ENCODE data around the gene PLCL2.

PLCL2 gene

GRCh38 chr3:16884748-16885592 lies at the start of gene PLCL2:
Gene PLCL2, plus strand, starts transcription at chr3:16884955. Its CDS starts 85 bp downstream, at chr3:16885040.
- Histone ChIP-seq H3K9me3 (ENCODE audit: control insufficient read depth, low read depth, low read length) (no peaks in the 10 kb centered on the region), H3K36me3 (ENCODE audit: control insufficient read depth, low read depth, low read length) (no peaks in the 10 kb centered on the region), H3K27me3 (ENCODE audit: control insufficient read depth, insufficient read depth, low read length) (peaks cover 24% of the 10 kb centered on the region), H3K4me3 (ENCODE audit: low read length) (peak within 1 kb of the TSS; percentile 81), H3K9ac (ENCODE audit: low read length) (peak within 1 kb of the TSS; percentile 41), H3K27ac (ENCODE audit: low read length) (no peak within 1 kb of the TSS), H3K4me1 (ENCODE audit: control insufficient read depth, low read depth, low read length) (peaks cover 24% of the 10 kb centered on the region)

GRCh38 chr3:16836505-16837237 lies 48.1 kb upstream of the PLCL2 start:
- Histone ChIP-seq H3K36me3 (ENCODE audit: control insufficient read depth, low read depth, low read length) (no peaks in the 10 kb centered on the region), H3K27me3 (ENCODE audit: control insufficient read depth, insufficient read depth, low read length) (no peaks in the 10 kb centered on the region), H3K9ac (ENCODE audit: low read length) (no peak overlapping the region), H3K27ac (ENCODE audit: low read length) (no peak overlapping the region), H3K4me3 (ENCODE audit: low read length) (no peak overlapping the region), H3K4me1 (ENCODE audit: control insufficient read depth, low read depth, low read length) (peaks cover 11% of the 10 kb centered on the region), H3K9me3 (ENCODE audit: control insufficient read depth, low read depth, low read length) (no peaks in the 10 kb centered on the region)

- Histone ChIP-seq H3K27ac (ENCODE audit: low read length) (no peak overlapping the region), H3K4me1 (ENCODE audit: control insufficient read depth, low read depth, low read length) (peaks cover 11% of the 10 kb centered on the region), H3K9ac (ENCODE audit: low read length) (no peak overlapping the region), H3K36me3 (ENCODE audit: control insufficient read depth, low read depth, low read length) (no peaks in the 10 kb centered on the region), H3K27me3 (ENCODE audit: control insufficient read depth, insufficient read depth, low read length) (no peaks in the 10 kb centered on the region), H3K4me3 (ENCODE audit: low read length) (no peak overlapping the region), H3K9me3 (ENCODE audit: control insufficient read depth, low read depth, low read length) (no peaks in the 10 kb centered on the region)
Observed at GRCh38 chr3:16837602-16838001, 47.2 kb upstream of the PLCL2 start.

- no peaks in the 10 kb centered on the region for H3K9me3 ChIP-seq (ENCODE audit: control insufficient read depth, low read depth, low read length)
- no peak overlapping the region for H3K27ac ChIP-seq (ENCODE audit: low read length)
- peaks cover 15% of the 10 kb centered on the region for H3K4me1 ChIP-seq (ENCODE audit: control insufficient read depth, low read depth, low read length)
- H3K36me3 ChIP-seq (ENCODE audit: control insufficient read depth, low read depth, low read length) = no peaks in the 10 kb centered on the region
- H3K9ac ChIP-seq (ENCODE audit: low read length) = no peak overlapping the region
- no peak overlapping the region for H3K4me3 ChIP-seq (ENCODE audit: low read length)
- no peaks in the 10 kb centered on the region for H3K27me3 ChIP-seq (ENCODE audit: control insufficient read depth, insufficient read depth, low read length)
Observed at GRCh38 chr3:16838561-16838960, 46.2 kb upstream of the PLCL2 start.

GRCh38 chr3:16839271-16840100 lies 45.3 kb upstream of the PLCL2 start:
- Histone ChIP-seq H3K4me1 (ENCODE audit: control insufficient read depth, low read depth, low read length) (peaks cover 15% of the 10 kb centered on the region), H3K4me3 (ENCODE audit: low read length) (no peak overlapping the region), H3K27me3 (ENCODE audit: control insufficient read depth, insufficient read depth, low read length) (no peaks in the 10 kb centered on the region)

GRCh38 chr3:16840101-16840424 lies 44.7 kb upstream of the PLCL2 start:
- H3K4me3 ChIP-seq (ENCODE audit: low read length) = no peak overlapping the region
- H3K36me3 ChIP-seq (ENCODE audit: control insufficient read depth, low read depth, low read length) = no peaks in the 10 kb centered on the region
- no peak overlapping the region for H3K9ac ChIP-seq (ENCODE audit: low read length)
- no peaks in the 10 kb centered on the region for H3K9me3 ChIP-seq (ENCODE audit: control insufficient read depth, low read depth, low read length)
- no peak overlapping the region for H3K27ac ChIP-seq (ENCODE audit: low read length)
- peaks cover 15% of the 10 kb centered on the region for H3K4me1 ChIP-seq (ENCODE audit: control insufficient read depth, low read depth, low read length)
- H3K27me3 ChIP-seq (ENCODE audit: control insufficient read depth, insufficient read depth, low read length) = no peaks in the 10 kb centered on the region

More at GRCh38 chr3:16839271-16840100, 45.3 kb upstream of the PLCL2 start:
- Histone ChIP-seq H3K9ac (ENCODE audit: low read length) (no peak overlapping the region), H3K27ac (ENCODE audit: low read length) (no peak overlapping the region), H3K36me3 (ENCODE audit: control insufficient read depth, low read depth, low read length) (no peaks in the 10 kb centered on the region), H3K9me3 (ENCODE audit: control insufficient read depth, low read depth, low read length) (no peaks in the 10 kb centered on the region)

- peaks cover 15% of the 10 kb centered on the region for H3K4me1 ChIP-seq (ENCODE audit: control insufficient read depth, low read depth, low read length)
- H3K36me3 ChIP-seq (ENCODE audit: control insufficient read depth, low read depth, low read length) = no peaks in the 10 kb centered on the region
- no peak overlapping the region for H3K9ac ChIP-seq (ENCODE audit: low read length)
- no peaks in the 10 kb centered on the region for H3K27me3 ChIP-seq (ENCODE audit: control insufficient read depth, insufficient read depth, low read length)
- no peaks in the 10 kb centered on the region for H3K9me3 ChIP-seq (ENCODE audit: control insufficient read depth, low read depth, low read length)
- no peak overlapping the region for H3K27ac ChIP-seq (ENCODE audit: low read length)
- H3K4me3 ChIP-seq (ENCODE audit: low read length) = no peak overlapping the region
Observed at GRCh38 chr3:16841041-16841753, 43.6 kb upstream of the PLCL2 start.

GRCh38 chr3:16841904-16842271 lies 42.9 kb upstream of the PLCL2 start:
- Histone ChIP-seq H3K9ac (ENCODE audit: low read length) (no peak overlapping the region), H3K27me3 (ENCODE audit: control insufficient read depth, insufficient read depth, low read length) (no peaks in the 10 kb centered on the region), H3K27ac (ENCODE audit: low read length) (no peak overlapping the region), H3K4me1 (ENCODE audit: control insufficient read depth, low read depth, low read length) (peaks cover 15% of the 10 kb centered on the region), H3K4me3 (ENCODE audit: low read length) (no peak overlapping the region), H3K36me3 (ENCODE audit: control insufficient read depth, low read depth, low read length) (no peaks in the 10 kb centered on the region), H3K9me3 (ENCODE audit: control insufficient read depth, low read depth, low read length) (no peaks in the 10 kb centered on the region)

- no peak overlapping the region for H3K9ac ChIP-seq (ENCODE audit: low read length)
- H3K4me3 ChIP-seq (ENCODE audit: low read length) = no peak overlapping the region
- no peak overlapping the region for H3K27ac ChIP-seq (ENCODE audit: low read length)
- H3K9me3 ChIP-seq (ENCODE audit: control insufficient read depth, low read depth, low read length) = no peaks in the 10 kb centered on the region
- no peaks in the 10 kb centered on the region for H3K36me3 ChIP-seq (ENCODE audit: control insufficient read depth, low read depth, low read length)
- peaks cover 11% of the 10 kb centered on the region for H3K4me1 ChIP-seq (ENCODE audit: control insufficient read depth, low read depth, low read length)
- H3K27me3 ChIP-seq (ENCODE audit: control insufficient read depth, insufficient read depth, low read length) = no peaks in the 10 kb centered on the region
Observed at GRCh38 chr3:16842272-16843270, 42.2 kb upstream of the PLCL2 start.

GRCh38 chr3:16844222-16844621 lies 40.5 kb upstream of the PLCL2 start:
- no peak overlapping the region for H3K27ac ChIP-seq (ENCODE audit: low read length)
- no peaks in the 10 kb centered on the region for H3K36me3 ChIP-seq (ENCODE audit: control insufficient read depth, low read depth, low read length)
- no peak overlapping the region for H3K9ac ChIP-seq (ENCODE audit: low read length)
- peaks cover 8% of the 10 kb centered on the region for H3K4me1 ChIP-seq (ENCODE audit: control insufficient read depth, low read depth, low read length)
- no peaks in the 10 kb centered on the region for H3K9me3 ChIP-seq (ENCODE audit: control insufficient read depth, low read depth, low read length)
- no peak overlapping the region for H3K4me3 ChIP-seq (ENCODE audit: low read length)
- H3K27me3 ChIP-seq (ENCODE audit: control insufficient read depth, insufficient read depth, low read length) = no peaks in the 10 kb centered on the region

Data from iPS-18a (cell line).